Caki2 (cell line): Measurements from ENCODE around the gene CMC1. TPM values are rescaled to one million over a fixed set of nuclear protein-coding genes. Genes with fewer than 3 reads are reported as not detected.
"Not testable (repeated sequence)": the region's sequence is repeated elsewhere in the genome, so short reads cannot be mapped to it uniquely, and the experiment has no call there.

Experiments
- DNase-seq: peaks from one replicate; pipeline ENCODE4 v3.0.0-alpha.2; 2015; ENCODE audit warnings: low read depth
- in situ Hi-C: cut with HindIII; loops from 2 replicates; pipeline ENCODE4 v1.10.0; 2016; ENCODE audit warnings: low sequenced_read_pairs, low pct_unique_long_range_greater_than_20kb, mixed read lengths
- total RNA-seq: library from RNA; depleted of rRNA; stranded (reverse); fragments of >200 nt; shearing (Covaris generic); gene quantifications from 2 replicates; pipeline ENCODE4 v1.2.3, GENCODE V29; 2014; ENCODE audit warnings: low replicate concordance; rRNA removed

Gene CMC1, protein sequence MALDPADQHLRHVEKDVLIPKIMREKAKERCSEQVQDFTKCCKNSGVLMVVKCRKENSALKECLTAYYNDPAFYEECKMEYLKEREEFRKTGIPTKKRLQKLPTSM
- total RNA-seq = 4.2 and 18.0 TPM in 2 replicates

DNA sequence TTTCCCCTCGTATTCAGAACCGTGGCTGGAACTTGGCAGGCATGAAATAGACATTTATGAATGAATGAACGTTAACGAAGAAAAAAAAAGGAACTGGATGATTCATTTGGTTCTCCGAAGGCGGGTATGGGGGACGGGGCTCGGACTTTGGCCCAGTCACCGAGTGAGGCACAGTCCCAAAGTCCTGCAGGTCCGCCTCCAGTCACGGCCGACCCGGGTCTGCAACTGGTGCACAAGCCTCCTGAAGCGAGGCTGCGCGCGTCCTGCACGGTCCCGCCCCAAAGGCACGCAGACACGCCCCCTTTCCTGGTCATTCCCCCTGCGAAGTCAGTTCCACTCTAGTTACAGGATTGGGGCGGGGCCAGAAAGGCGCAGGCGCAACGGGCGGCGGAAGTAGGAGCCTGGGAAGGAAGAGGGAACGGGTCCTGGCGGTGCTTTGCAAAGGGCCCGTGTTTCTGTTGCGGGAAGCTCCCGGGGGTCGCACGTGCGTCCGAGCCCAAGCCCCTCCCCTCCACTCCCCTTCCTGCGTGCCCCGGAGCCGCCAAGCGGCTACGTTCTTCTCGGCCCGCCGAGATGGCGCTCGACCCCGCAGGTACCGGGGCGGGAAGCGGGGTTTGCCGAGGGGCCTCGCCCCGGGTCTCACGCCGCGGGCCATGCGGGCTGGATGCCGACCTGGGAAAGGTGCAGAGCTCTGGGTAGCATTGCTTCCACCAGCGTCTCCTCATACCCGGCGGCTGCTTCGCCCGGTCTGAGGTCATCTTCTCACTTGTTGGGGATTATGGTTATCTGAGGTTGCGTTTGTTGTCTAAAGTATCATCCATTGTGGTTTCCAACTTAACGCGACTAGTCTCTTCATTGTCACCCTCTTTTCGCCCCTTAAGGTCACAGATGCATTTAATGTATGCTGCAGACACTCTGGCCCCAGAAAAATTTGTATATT, at the start of gene CMC1:
Gene CMC1 (plus strand): TSS at position 399 of the 940 bp plus-strand sequence. CDS start 175 bp downstream, at position 574.
- in situ Hi-C loops = no loop called here
- DNase-seq = peak; percentile 90

DNA sequence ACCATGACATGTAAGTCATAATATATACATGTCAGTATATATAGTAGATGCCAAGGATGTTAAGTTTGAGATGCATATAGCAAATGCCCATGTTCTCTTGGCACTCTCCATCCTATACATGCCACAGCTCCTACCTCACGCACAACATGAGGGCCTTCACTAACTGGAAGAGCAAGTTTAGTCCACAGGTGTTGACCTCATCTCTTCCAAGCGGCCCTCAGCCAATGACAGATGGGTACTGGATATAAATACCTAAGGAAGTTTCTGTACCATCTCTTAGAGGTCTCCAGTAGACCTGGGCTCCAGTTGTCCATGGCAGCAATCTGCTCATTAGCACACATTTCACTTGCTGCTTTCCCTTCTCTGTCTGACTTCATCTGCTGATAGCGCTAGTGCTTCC, 43.3 kb upstream of the CMC1 start:
- no peak for DNase-seq
- in situ Hi-C loops = no loop called here

DNA sequence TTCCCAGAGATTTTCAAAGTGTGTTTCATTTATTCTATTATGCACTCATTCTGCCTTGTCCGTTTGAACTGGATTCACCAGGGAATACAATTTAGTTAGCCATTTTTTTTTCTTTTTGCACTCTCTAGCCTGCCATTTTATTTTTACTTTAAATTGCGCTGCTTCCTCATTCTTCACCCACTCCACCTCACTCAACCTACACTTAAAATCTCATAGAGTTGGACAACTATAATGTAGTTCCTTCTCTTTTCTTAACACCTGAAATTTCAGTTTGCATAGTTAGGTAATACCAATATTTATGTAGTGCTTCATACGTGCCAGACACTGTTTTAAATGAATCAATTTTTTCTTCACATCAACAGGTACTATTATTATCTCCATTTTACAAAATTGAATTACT, 42.4 kb upstream of the CMC1 start:
- no peak for DNase-seq
- in situ Hi-C loops = no loop called here

DNA sequence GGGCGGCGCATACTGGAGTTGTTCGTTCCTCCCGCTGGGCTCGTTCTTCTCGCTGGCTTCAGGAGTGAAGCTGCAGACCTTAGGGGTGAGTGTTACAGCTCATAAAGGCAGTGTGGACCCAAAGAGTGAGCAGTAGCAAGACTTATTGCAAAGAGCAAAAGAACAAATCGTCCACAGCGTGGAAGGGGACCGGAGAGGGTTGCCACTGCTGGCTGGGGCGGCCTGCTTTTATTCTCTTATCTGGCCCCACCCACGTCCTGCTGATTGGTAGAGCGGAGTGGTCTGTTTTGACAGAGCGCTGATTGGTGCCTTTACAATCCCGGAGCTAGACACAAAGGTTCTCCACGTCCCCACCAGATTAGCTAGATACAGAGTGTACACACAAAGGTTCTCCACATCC, 41.8 kb upstream of the CMC1 start:
- DNase-seq, in situ Hi-C loops: not testable (repeated sequence)

DNA sequence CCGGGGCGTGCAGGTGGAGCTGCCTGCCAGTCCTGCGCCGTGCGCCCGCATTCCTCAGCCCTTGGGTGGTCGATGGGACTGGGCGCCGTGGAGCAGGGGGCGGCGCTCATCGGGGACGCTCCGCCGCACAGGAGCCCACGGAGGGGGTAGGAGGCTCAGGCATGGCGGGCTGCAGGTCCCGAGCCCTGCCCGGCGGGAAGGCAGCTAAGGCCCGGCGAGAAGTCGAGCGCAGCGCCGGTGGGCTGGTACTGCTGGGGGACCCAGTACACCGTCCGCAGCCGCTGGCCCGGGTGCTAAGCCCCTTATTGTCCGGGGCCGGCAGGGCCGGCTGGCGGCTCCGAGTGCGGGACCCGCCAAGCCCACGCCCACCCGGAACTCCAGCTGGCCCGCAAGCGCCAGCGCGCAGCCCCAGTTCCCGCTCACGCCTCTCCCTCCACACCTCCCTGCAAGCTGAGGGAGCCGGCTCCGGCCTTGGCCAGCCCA, 41.0 kb upstream of the CMC1 start:
- in situ Hi-C loops = not testable (repeated sequence)

DNA sequence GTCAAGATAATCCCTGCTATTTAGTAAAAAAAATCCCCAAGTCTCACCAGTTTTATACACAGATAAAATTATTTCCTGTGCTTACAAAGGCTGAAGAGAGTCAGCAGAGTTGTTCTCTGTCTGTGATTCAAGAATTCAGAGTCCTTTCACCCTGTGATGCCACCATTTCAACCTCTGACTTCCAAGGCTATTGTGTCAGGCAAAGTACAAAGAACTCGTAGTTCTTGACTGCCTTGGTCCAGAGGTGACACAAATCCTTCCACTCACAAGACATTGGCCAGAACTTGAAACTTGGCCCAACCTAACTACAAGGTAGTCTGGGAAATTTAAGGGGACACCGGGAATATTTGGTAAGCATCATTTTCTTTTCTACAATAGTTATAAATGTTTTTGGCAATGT, 34.9 kb upstream of the CMC1 start:
- in situ Hi-C loops = no loop called here

More for the DNA sequence above, 41.0 kb upstream of the CMC1 start:
- not testable (repeated sequence) for DNase-seq

DNA sequence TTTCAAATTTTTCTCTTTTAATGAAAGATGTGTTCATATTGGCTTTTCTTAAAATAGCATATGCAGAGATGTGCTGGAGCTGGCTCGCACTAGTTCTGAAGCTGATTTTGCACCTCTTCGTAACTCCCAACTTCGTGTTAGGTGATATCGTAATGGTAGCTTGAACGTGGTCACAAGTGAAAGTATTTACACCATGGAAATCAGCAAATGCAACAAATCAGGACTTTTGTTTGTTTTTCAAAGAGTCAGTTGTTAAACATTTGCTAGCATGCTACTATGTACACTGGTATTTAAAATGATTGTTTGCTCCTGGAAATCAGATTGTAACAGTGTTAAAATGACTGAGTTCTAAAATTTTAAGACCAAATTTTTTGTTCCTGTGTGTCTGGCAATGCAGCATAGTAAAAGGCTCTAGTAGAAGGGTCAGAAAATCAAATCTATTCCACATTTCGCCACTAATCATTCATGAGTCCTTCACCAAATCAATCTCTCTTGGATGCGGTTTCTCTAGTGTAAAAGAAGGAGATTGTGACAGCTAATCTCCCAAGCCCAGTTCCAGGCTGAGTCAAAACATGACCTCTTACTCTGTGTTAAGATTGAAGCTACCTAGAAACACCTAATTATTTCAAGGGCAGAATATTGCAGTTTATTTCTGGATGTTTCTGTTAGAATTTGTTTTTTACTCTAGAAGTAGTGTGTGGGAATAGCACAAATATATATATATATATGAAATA, 34.3 kb upstream of the CMC1 start:
- no peak for DNase-seq
- in situ Hi-C loops = no loop called here

More for the DNA sequence above, 34.9 kb upstream of the CMC1 start:
- no peak for DNase-seq

DNA sequence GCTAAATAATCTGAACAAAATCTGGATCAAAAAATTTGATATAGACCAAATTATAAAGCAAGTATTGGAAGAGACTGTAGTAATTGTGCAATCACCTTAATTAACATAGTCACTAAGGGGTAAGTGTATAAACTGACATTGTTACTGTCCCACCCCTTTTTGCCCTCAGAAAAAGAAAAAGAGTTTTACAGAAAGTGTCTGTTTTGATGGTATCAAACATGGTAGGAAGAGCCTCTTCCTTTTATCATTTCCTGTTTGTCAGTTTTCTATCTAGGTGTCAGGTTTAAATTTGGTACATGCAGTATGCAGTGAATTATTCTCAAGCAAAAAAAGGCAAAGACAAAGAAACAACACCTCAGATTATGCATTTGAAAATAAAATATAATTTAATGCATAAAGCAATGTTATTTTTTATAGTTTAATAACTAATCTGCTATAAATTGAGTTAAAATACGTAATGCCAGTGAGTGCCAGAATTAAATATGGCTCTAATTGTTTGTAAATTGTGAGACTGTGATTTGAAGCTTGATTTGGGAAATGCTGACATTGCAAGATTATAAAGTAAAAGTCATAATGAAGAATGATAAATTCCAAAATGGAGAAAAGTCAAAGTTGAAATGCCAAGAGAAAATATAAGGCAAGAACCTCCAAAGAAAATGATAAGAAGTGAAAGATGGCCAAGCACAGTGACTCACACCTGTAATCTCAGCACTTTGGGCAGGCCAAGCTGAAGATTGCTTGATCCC, 30.3 kb upstream of the CMC1 start:
- in situ Hi-C loops = no loop called here
- no peak for DNase-seq

DNA sequence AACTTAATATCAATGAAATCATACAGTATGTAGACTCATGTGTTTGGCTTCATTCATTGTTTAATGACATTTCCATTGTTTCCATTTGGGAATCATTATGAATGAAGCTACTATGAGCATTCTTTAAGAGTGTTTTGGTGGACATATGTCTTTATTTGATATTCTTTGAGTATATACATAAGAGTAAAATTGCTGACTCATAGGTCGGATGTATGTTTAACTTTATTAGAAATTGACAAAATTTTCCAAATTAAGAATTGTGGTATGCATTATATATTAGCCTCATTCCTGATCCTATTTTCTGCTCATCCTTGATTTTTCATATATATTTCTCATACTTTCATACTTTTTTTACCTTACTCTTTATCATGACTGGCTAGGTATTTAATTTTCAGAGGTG, 28.7 kb upstream of the CMC1 start:
- in situ Hi-C loops = no loop called here
- DNase-seq = no peak

DNA sequence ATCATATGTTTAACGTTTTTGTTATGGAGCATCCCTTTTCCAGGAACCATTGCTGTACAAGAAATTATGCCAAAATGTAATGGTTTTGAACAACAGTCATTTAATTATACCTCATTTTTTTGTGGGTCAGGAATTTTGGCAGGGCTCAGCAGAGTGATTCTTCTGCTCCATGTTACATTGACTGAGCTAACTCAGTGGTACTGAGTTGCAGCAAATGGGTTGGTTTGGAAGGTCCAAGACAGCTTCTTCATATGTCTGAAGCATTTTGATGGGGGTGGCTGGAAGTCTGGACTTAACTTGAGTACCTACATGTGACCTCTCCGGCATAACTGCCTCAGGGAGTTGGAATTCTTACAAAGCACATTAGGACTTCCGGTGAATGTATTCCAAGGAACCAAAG, 26.0 kb upstream of the CMC1 start:
- in situ Hi-C loops = no loop called here
- DNase-seq = no peak

DNA sequence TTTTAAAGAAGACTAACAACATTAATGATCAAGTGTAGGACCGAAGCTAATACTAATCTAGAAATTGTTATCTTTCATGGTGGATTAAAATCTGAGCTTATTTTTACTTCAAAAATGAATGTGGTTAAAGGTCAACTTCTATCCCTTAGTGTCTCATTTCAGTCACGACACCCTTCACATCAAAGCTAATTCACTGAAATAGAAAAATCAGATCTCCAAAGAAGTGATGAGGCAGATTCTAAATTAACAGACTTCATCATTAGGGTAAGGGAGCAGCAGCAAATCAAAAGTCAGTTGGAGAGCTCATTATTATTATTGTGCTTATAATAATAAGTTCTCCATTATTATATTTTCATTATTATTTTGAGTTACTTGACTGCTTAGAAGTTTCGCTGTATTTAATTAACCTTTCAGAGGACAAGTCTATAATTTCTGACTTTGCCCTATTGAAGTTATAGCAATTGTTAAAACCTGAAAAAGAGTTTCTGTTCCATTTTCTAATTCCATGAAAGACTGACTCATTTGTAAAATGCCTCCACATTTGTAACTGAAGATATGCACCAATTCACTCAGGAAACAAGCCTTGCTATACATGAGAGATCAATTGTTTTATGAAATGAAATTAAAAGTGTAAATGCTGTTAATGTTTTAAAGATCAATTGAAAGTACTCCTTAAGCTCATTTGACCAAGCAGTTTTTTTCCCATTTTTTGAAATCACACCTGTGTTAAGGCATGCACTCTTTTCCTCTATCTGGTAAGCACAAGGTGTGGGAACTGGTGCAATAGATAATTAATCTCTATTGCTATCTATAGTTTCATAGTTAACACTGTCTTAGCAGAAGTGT, 23.1 kb upstream of the CMC1 start:
- in situ Hi-C loops = no loop called here
- no peak for DNase-seq

DNA sequence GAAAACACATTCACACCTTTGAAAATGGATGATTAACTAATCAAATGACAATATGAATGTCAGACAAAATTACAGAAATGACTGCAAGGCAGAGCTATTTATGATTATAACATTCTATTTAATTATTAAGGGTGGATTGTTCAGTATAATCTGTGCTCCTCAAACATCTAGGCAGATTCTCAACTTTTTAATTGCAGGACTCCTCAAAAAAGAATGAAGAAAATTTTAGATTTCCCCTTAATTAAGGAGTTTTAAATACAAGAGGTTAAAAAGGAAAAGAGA, 22.6 kb upstream of the CMC1 start:
- in situ Hi-C loops = no loop called here
- no peak for DNase-seq

DNA sequence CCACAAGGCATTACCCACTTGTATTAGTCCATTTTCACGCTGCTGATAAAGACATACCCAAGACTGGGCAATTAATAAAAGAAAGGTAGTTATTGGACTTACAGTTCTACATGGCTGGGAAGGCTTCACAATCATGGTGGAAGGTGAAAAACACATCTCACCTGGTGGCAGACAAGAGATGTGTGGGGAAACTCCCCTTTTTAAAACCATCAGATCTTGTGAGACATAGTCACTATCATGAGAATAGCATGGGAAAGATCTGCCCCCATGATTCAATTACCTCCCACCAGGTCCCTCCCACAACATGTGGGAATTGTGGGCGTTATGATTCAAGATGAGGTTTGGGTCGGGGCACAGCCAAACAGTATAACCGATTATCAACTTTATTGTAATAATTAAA, 17.0 kb upstream of the CMC1 start:
- DNase-seq = no peak
- in situ Hi-C loops = no loop called here

DNA sequence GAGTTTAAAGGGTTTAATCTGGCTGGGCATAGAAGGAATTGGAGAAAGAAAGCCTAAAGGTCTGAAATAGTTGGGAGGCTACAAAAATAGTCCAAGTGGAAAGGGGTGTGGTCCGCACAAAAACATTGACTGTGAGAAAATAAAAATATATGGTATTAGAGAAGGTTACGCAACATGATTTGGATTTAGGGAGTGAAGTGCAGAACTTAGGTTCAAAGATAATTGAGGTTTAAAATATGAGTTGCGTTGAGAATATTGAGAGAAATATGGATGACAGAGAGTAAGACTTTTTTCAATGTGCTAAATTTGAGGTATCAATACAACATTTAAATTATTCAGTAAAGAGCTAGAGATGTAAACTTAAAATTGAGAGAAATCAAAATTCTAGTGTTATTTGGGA, 15.4 kb upstream of the CMC1 start:
- no peak for DNase-seq
- in situ Hi-C loops = no loop called here

DNA sequence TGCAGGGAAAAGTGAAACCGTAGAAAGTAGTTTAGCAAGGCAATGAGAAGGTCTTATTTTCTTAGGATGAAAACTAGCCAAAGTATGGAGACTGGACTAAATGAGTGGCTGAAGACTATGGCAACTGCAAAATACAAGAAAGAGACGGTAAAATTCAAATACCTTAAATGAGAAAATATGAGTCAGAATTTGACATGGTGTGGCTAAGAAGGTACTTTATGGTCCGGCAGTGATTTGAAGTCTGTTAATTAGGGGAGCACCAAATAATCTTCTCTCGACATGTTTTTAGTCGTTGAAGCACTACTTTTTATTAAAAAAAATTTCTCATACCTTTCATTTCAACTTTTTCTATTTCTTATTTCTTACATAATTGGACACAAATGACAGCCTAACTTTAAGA, 12.8 kb upstream of the CMC1 start:
- DNase-seq = no peak
- in situ Hi-C loops = no loop called here

DNA sequence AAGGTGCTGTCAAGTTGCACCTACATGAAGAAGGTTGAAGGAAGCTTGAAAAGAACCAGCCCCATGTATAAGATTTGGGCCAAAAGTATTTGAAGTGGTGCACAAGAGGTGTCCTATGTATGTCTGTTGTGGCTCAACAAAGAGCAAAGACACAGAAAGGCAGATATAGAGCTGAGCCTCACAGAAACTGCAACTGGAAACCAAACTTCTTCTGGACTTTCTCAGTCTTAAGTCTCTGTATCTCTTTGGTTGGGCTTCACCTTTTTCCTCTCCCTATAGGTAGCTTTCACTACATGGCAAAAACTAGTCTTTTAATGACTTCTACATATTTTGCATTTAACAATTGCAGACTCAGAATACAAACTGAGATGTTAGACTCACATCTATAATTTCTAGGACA, 8.8 kb upstream of the CMC1 start:
- in situ Hi-C loops = no loop called here
- DNase-seq = no peak

DNA sequence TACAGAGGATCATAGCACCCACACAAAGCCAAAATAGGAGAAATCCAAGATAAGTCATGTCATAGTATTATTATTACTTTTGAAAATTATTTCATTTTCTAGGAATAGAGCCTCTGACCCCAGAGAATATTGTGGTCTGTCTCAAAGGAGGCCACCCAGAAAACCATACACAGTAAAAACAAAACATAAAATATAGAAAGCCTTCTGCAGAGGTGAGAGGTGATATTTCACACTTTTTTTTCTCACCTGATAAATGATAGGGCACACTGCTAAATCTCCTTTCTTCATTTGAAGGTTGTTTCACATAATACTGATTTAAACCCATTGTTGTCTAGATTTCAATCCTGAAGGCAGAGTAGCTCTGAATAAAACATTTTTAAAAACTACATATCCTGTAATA, 7.0 kb upstream of the CMC1 start:
- DNase-seq = no peak
- in situ Hi-C loops = no loop called here

DNA sequence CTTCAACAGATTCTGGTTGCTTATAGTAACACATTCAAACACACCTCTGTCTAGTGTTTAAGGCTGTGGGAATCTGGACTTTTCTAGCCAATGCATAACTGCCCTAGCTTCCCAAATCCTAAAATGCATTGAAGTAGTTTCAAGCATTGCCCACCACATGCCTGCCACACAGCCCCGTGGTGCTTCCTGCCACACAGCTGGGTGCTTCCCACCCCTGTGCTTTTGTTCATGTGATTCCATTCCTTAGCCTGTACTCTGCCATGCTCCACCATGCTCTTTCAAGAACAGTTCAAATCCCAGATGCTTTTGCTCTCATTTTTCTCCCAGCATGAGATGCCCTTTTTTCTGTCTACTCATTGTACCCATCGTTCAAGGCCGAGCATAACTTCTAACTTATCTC, 2.3 kb upstream of the CMC1 start:
- in situ Hi-C loops = no loop called here
- DNase-seq = no peak
